ENCODE measurements around the gene OPCML.

OPCML gene

DNA sequence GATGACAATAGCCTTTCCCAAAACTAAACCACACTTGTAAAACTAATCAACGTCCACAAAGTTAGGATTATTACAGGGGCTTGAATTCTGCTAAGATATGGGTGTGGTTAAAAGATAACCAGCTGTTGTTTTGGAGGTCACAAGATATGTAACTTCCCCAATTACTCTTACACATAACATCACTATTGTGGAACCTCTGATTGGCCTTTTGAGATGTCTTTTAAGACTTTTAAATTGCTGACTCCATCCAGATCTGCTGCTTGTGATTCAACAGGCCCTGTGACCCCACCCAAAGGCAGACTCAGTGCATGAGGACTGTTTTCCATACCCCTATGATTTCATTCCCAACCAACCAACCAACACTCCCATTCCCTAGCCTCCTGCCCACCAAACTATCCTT, 893.9 kb downstream of the OPCML start:
- no peak for DNase-seq

DNA sequence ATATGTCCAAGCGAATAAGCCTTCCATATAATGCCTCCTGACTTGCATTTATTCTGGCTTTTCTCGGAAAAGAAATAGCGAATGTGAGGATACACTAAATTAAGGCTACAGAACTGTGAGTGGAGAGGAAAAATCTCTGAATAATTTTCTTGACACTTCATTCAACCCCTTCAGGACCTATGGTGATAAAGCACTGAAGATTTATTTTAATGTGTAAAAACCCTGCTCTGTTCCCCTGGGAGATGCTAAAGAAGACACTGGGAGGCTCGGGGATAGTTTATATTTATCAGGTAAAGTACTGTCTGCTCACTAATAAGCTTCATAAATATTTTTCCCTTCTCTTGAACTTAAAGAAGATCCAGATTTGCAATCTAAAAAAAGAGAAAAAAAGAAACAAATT, 895.8 kb downstream of the OPCML start:
- no peak for DNase-seq

GRCh38 chr11:132632641-132633124, 899.6 kb downstream of the OPCML start:
- DNase-seq = no peak

DNA sequence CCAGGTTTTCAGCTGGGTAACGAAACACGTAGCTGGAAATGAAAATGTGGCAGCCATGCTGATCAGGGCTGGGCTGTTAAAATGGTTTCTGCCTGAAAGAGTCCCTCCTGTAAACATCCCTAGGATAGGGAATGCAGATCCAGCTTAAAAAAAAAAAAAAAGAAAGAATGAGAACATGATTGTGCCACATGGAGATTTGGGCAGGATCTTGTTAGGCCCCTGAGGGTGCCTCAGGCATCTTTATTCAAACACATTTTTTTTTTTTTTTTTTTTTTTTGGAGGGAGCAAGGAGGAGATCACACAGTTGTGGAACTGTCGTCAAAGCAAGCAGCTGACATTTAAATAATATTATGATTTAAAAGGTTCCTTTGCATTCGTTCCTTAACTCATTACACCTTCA, 900.3 kb downstream of the OPCML start:
- no peak for DNase-seq

DNA sequence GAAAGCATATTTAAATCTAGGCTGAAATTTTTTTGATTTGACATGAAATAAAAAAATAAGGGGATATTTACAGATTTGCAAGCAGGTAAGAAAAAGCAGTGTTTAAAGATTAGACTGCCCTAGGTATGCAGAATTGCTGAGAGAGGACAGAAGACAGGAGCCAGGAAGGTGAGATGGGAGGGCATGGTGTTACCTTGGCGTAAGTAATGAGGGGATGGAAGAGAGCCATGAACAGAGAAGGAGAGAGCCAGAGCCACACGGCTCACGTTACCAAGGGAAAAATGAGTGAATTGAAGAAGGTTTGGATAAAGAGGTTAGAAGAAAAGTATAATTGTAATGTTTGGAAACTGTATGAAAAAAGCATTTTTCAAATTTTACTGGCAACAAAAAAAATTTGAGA, 904.3 kb downstream of the OPCML start:
- no peak for DNase-seq

DNA sequence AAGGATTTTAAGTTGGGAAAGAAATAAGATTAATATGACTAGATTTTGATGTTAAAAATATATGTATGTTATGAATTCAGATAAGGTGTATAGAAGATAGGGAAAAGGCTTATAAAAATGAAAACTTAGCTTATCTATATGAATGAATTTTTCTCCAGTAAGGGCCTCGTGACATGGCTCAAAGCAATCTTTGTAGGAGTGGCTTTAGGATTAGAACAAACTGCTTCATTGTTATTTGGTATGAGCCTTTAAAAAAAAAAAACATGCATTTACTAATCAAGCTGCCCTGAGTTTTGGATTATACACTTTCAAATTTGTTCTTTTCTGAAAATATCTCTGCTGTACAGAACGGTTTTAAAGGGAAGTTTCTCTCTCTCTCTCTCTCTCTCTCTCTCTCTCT, 905.9 kb downstream of the OPCML start:
- no peak for DNase-seq

GRCh38 chr11:132623511-132623910, 908.8 kb downstream of the OPCML start:
- no peak for DNase-seq

- no peak for DNase-seq
Measured at GRCh38 chr11:132621976-132622580, 910.2 kb downstream of the OPCML start.

GRCh38 chr11:132620423-132620822, 911.9 kb downstream of the OPCML start:
- DNase-seq = no peak

- no peak for DNase-seq
Measured at GRCh38 chr11:132610791-132611190, 921.5 kb downstream of the OPCML start.

DNA sequence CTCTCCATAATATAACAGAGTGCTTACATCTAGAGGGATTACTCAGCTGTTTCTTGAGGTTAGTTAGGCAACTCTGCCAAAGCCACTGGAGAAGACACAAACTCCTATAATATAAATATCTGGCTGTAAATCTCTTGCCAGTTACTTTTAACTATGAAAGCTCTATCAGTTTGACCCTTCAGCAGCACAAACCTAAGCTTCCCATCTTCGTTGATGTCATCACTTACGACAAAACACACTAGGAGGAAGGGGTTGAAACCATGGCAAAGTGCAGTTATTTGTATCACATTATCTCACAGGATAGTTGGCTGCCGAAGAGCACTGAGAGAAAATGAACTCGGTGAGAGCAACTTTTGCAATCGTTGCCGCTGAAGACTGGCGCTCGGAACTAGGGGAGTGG, 922.1 kb downstream of the OPCML start:
- DNase-seq = no peak

GRCh38 chr11:132607575-132607974, 924.7 kb downstream of the OPCML start:
- no peak for DNase-seq

DNA sequence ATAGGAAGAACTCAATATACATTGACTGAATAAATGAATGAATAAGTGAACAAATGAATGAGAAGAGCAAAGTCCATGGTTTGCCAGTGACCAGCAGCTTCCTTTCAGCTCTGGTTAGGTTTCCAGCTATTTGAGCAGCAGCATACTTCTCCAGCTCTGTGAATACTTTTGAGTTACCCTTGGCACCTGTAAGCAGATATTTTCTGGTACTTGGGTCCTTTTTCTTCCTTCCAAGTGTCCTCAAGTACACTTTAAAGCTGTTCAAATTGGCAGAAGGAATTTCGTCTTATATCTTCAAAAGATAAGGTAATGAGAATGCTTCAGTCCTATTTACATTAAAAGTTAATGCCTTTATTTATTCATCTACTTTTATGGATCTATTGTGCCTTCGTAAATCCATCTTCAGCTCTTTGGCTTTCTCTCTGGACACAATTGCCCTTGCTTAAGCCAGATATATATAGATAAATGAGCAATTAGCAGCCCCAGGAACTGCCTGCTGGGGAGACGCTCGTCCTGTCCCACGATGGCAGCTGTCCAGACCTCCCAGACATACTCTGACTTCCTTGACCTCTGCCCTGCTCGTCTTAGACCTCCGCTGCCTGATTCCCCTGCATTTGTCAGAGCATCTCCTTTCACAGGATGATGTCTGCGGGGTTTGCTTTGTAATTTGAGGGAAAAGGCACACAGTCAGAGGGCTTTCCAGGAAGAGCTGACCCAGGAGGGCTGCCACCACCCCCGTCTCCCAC, 926.3 kb downstream of the OPCML start:
- no peak for DNase-seq

GRCh38 chr11:132604431-132604830, 927.9 kb downstream of the OPCML start:
- DNase-seq = no peak

DNA sequence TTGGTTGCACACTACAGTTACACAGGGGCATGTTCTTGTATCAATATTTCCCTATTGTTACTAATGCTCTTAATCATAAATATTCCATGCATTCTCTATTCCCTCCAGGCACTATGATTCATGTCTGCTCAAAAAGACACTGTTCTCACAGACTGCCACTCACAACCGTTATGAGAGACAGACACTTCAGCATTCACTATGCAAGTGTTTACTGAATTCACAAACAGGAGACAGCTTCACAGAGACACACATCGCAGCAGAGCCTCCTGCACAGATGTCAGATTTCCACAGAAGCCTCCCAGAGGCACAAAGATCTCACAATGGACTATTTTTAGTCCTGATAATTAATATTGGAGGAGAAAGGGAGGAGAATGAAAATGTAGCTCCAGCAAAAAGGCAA, 930.4 kb downstream of the OPCML start:
- DNase-seq = no peak

- DNase-seq = no peak
Measured at GRCh38 chr11:132595711-132596134, 936.6 kb downstream of the OPCML start.

- DNase-seq = no peak
Measured at GRCh38 chr11:132595246-132595645, 937.1 kb downstream of the OPCML start.

GRCh38 chr11:132590986-132591385, 941.3 kb downstream of the OPCML start:
- no peak for DNase-seq

GRCh38 chr11:132590554-132590953, 941.7 kb downstream of the OPCML start:
- DNase-seq = no peak

DNA sequence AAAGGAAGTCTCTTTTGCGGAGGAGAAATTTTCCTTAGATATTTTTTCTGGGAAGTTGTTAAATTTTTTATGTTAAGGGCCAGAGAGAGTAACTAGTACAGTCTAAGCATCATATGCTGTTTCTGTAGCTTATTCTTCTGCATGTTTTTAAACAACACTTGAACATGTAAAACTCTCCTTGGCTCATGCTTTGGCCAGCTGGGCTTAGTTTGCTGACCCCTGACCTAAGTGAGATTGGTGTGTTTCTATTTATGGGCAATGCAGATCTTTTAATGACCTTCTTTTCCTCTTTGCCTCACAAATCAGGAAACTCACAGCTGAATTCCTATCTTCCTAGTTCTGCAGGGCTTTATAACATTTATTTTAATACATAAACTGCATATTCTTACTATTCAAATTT, 942.5 kb downstream of the OPCML start:
- DNase-seq = no peak

DNA sequence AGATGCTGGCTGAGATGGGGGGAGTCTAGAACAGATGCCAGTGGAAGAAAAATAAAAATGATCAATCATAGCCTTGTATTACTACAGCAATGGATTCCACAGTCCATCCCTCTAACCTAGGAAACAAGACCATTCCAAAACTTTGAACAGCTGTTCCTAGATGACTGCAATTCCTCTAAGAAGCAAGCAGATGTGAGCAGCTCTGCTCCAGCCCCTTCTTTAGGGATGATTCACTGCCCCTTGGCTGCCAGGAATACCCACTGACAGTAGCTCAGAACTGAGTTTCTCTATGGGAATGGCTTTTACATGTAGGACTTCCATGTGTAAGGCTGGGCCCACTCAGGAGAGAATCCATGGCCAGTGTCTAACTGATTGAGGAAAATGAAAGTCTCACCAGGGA, 943.9 kb downstream of the OPCML start:
- DNase-seq = no peak

DNA sequence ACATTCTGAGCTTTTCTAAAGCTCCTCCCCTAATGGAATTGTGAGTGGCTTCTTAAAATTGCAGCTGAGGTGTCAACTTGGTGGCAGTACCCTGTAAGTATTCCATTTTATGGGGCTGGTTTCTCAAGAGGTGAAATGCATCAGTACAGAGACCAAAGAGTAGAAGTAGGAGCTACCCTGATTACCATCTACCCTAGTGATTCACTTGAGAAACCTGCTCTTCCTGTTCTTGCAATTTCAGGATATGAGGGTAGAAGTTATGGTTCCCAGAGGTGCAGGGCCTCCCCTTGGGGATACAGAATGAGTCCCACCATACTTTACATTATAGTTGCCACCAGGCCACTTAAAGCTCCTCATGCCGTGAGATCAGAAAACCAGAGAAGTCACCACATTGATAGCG, 944.6 kb downstream of the OPCML start:
- no peak for DNase-seq

DNA sequence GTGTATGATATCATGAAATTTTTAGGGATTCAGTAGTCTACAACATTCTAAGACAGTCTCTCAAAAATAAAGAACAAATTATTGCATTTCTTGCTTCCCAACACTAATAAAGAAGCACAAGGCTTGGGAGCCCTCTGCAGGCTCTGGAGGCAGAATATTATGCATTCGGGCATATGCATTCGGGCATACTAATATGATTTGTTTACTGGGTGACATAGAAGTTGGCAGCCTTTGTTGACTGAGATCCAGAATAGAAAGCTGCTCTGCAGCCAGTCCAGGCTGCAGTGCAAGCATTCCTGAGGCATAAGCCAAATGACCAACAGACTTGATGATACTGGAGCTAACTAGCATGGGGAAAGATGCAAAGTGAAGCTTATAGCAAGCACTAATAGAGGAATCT, 945.5 kb downstream of the OPCML start:
- DNase-seq = no peak

GRCh38 chr11:132579634-132580327, 952.5 kb downstream of the OPCML start:
- DNase-seq = no peak

All from activated gamma-delta T cell (primary cell).